ENCODE data around the gene TRABD.
A peak's percentile ranks its signal among the peaks of the same experiment; 100 is the strongest.
"Not testable (repeated sequence)": the region's sequence is repeated elsewhere in the genome, so short reads cannot be mapped to it uniquely, and the experiment has no call there.

The TRABD gene

DNA sequence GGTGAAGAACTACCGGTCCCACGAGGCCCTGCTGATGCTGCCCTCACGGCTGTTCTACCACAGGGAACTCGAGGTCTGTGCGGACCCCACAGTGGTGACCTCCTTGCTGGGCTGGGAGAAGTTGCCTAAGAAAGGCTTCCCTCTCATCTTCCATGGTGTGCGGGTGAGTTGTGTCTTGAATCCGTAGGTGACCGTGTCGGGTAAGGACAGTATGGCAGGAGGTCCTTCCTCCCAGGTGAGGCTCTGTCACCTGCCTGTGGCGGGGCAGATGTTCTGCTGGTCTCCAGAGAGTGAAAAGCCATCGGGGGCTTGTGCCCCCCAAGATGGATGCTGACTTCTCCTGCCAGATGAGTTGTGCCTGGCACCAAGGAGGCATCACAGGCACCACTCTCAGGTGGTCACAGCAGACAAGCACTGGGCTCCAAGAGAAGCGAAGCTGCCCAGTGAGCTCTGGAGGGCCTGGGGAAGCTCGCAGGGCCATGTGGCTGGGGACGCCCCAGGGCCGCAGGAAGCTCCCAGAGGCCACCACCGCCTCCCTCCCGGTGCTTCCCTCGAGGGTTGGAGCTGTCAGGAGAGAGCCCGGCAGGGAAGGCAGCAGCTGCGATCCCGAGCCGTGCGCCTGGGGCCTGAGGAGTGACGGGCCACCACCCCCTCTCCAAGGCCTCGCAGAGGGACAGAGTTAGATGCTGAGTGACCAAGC, 32.5 kb upstream of the TRABD start:
- no peak for DNase-seq (ENCODE audit: low read depth)

DNA sequence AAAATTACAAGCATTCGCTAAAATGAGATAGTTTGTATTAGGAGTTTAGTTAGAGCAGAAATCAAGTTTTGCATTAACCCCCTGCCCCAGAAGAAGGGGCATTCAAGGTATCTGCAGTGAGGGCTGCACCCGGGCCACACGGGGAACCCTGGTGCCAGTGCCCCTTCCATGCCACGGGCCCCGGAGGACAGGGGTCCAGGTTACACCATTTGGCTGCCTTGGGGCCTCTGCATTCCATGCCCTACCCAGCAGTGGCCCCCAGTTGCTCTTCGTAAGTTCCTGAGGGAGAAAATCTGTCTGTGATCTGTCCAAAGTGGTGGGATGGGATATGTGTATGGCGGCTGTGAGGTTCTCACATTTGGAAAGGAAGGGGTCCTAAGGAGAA, 32.0 kb upstream of the TRABD start:
- no peak for DNase-seq (ENCODE audit: low read depth)

DNA sequence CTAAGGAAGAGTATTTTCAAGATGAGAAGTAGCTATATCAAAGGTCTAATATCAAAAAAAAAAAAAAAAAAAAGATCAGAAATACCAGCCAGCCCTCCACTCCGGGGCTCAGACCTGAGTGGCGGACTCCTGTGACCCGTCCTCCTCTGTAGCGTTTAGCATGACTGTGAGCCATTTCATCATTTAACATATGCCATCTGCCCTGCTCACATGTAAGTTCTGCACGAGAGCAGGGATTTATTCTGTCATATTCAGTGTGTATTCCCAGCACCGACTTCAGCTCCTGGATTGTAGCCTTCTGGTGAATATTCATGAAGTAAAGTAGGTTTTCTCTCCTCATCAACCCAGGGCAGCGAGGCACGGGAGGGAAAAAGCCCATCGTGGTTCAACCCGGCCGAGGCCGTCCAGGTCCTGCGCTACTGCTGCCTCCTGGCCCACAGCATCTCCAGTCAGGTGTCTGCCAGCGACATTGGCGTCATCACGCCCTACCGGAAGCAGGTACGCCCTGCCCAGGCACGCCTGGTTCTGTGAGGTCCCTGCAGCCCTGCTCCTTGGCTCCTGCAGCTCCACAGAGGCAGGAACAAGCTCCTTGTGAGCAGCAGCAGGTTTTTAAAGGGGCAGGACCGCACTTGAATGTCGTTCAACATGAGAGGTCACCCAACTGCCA, 27.9 kb upstream of the TRABD start:
- no peak for DNase-seq (ENCODE audit: low read depth)

DNA sequence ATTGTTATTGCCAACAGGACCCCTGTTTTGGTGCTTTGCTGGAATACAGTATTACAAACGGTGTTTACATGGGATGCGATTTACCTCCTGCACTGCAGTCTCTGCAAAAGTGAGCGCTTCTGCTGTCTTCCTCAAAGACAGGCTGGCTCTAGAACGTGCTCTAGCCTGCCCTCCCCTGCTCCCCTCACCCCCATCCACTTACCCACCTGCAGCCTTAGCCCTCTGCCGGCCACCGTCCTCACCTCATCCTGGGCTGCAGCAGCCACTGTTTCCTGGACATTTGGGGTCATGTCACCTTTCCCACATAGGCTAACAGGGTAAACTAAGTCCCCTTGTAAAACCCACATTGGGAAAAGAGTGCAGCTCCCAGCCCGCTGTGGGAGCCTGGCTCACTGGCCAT, 24.8 kb upstream of the TRABD start:
- DNase-seq (ENCODE audit: low read depth) = no peak

DNA sequence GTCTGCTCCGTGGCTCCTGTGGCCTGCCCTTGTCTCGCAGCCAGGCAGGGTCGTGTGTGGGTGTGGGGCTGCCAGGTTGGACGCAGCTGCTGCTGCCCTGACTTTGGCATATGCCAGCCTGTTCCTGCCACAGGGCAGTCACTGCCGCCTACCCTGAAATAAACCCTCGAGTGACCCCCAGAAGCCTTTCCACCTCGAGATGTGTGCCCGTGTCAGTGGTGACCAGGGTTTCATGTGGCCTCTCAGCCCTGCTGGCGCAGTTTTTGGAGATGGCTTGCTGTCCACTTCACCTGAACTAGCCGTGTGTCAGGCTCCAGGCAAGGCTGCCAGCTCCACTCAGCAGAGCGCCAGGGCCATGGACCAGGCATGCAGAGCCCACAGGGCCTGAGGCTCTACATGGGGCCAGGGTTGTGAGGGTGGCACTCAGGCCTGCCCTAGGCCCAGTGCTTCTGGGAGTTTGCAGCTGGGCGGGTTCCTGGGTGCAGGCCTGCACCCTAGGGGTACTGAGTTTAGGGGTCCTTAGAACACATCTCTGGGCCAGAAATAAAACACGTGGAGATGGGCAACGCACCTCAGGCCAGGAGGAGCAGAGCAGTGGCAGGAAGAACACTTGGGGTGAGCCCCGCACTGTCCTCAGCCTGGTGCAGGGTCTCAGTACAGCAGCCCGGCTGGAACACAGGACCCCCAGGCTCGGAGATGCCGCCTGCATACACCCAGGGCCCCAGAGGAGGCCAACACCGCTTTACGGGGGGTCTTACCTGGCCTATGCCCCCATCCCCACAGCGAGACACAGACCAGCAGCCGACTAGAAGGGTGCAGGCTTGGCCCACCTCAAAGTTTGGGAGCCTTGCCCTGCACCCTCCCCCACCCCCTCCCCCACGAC, 24.0 kb upstream of the TRABD start:
- no peak for DNase-seq (ENCODE audit: low read depth)

DNA sequence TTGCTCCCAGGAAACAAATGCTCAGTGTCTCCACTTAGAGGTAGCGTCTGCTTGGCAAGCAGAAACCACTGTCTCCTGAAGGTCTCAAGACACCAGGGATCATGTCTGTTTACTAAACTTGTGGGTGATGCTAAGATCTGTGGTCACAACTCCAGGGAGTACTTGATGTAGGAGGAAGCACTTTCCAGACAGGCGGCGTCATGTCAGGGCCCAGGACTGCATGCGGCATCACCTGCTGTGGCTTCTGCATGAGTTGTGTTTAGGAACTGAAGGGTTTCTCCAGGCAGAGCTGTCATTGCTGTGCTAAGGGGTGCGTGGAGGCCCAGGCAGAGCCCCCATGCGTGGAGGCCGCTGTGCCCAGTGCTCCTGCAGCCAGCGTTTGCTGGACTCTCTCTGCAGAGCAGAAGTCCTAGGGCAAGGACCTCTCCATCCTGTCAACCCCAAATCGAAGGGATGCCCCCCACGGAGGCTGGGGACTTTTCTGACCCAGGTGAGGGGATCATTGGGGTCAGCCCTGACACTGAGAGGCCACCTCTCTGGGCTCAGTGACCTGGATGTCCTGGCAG, 23.2 kb upstream of the TRABD start:
- DNase-seq (ENCODE audit: low read depth) = peak; percentile 28

DNA sequence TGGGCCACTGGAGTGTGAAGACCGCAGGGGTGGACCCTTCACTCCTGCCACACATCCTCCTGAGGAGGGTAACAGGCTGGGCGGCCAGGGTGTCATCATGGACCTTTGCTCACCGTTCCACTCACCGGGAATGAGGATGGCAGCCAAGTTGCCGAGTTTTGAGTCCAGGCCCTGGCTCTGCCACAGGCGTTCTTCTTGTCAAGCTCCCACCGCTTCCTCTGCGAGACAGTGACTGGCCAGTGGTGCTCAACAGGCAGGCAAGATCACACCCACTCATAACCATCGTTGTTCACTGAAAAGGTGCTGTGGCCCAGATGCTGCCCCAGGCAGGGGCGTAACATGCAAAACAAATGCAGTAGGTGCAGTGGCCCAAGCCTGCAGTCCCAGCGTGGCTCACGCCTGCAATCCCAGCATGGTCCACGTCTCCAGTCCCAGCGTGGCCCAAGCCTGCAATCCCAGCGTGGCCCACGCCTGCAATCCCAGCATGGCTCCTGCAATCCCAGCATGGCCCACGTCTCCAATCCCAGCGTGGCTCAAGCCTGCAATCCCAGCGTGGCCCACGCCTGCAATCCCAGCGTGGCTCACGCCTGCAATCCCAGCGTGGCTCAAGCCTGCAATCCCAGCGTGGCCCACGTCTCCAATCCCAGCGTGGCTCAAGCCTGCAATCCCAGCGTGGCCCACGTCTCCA, 20.1 kb upstream of the TRABD start:
- DNase-seq (ENCODE audit: low read depth) = no peak

DNA sequence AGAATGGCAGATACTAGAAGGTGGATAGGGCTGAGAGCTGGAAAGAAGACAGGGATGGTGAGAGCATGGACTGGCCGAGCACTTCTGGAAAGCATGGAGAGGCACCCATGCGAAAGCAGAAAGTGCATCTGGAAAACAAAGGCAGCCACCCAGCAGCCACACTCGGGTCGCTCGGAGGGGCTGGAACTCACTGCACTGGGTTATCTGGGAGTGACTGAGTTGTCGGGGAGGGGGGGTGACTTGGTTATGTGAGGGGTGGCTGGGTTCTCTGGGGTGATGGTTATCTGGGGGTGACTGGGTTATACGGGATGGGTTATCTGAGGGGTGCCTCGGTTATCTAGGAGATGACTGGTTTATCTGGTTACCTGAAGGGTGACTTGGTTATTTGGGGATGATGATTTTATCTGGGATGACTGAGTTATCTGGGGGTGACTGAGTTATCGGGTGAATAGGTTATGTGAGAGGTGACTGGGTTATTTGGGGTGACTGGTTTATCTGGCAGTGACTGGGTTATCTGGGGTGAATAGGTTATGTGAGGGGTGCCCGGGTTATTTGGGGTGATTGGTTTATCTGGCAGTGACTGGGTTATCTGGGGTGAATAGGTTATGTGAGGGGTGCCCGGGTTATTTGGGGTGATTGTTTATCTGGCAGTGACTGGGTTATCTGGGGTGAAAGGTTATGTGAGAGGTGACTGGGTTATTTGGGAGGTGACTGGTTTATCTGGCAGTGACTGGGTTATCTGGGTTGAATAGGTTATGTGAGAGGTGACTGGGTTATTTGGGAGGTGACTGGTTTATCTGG, 17.8 kb upstream of the TRABD start:
- DNase-seq (ENCODE audit: low read depth) = no peak

DNA sequence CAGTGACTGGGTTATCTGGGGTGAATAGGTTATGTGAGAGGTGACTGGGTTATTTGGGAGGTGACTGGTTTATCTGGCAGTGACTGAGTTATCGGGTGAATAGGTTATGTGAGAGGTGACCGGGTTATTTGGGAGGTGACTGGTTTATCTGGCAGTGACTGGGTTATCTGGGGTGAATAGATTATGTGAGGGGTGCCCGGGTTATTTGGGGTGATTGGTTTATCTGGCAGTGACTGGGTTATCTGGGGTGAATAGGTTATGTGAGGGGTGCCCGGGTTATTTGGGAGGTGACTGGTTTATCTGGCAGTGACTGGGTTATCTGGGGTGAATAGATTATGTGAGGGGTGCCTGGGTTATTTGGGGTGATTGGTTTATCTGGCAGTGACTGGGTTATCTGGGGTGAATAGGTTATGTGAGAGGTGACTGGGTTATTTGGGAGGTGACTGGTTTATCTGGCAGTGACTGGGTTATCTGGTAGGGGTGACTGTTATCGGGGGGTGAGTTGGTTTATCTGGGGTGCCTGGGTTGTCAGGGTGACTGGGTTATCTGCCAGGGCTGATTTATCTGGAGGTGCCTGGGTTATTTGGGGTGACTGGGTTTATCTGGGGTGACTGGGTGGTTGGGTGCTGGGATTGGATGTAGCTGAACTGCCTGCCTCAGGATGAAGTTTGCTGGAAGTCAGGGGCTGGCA, 17.1 kb upstream of the TRABD start:
- not testable (repeated sequence) for DNase-seq (ENCODE audit: low read depth)

DNA sequence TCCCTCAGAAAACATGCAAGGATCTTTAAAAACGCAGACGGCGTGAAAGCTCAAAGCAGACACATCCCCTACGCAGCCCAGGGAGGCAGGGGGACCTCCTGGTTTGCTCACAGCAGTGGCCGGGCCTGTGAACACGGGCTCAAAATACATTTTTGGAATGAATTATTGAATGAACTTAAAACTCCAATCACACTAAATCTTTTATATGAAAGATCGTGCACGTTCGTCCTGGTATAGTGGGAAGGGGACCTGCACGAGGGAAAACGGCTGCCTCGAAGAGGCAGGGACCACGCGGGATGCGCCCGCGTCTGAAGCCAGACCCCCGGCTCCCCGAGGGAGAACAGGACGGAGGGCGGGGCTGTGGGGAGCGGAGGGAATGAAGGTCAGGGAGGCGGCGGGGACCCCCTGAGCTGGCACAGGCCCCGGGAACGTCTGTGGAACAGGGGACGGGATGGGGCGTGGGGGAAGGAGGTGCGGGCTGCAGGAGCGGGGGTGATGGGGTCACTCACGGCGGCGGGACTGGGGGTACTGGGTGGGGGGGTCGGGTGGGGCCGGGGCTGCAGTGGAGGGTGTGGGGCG, 16.4 kb upstream of the TRABD start:
- no peak for DNase-seq (ENCODE audit: low read depth)

DNA sequence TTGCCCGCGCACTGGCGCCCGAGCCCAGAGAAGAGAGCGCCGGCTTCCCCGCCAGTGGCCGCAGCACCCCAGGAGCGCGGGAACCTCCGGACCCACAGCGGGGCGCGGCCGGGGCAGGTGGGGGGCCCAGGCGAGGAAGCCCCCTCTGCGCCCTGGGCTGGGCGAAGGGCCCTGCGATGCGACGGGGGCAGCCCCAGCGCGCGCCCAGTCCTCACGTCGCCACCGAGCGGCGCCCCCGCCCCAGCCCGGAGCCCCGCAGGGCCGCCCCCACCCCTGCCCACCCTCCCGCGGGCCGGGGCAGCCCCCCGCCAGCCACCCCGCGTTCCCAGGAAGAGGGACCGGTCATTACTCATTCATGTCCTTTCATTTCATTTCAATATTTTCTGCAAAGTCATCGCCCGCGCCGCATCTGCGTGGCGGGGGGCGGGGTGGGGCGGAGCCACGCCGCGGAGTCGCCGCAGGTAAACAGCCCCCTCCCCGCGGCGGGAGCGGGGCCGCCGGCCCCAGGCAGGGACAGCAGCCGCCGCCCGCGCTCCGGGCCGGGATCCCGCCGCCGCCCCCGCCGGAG, 15.9 kb upstream of the TRABD start:
- DNase-seq (ENCODE audit: low read depth) = peak; percentile 17

DNA sequence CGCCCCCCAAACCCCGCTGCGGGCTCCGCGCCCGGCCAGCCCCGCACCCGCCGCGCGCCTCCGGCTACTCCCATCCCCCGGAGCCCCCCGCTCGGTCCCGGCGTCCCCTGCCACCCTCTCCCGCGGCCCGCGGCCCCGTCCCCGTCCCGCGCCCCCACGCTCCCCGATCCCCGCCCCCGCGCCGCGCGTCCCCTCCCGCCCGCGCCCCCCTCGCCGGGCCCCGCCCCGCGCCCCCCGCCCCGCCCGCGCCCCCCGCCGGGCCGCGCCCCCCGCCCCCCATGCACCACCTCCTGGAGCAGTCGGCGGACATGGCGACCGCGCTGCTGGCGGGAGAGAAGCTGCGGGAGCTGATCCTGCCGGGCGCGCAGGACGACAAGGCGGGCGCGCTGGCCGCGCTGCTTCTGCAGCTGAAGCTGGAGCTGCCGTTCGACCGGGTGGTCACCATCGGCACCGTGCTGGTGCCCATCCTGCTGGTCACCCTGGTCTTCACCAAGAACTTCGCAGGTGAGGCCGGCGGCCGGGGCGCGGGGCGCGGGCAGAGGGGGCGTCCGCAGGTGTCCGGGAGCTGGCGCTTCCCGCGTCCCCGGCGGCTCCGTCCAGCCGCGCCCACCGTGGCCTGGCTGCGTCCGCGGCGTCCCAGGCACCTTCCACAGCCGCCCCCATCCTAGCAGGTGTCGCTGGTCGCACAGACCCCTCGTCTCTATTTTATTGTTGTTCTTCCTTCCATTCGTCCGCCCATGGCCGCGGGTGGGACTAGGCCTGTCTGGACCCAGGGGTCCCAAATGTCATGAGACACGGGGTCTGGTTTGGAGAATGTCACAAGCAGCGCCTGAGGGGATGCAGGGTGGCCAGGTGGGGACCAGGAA, 15.0 kb upstream of the TRABD start, which contains the start of gene PANX2:
PANX2 (plus strand) TSS at position 279 of the 866 bp plus-strand sequence; CDS start at position 279, 0 bp downstream.
- DNase-seq (ENCODE audit: low read depth) = no peak

DNA sequence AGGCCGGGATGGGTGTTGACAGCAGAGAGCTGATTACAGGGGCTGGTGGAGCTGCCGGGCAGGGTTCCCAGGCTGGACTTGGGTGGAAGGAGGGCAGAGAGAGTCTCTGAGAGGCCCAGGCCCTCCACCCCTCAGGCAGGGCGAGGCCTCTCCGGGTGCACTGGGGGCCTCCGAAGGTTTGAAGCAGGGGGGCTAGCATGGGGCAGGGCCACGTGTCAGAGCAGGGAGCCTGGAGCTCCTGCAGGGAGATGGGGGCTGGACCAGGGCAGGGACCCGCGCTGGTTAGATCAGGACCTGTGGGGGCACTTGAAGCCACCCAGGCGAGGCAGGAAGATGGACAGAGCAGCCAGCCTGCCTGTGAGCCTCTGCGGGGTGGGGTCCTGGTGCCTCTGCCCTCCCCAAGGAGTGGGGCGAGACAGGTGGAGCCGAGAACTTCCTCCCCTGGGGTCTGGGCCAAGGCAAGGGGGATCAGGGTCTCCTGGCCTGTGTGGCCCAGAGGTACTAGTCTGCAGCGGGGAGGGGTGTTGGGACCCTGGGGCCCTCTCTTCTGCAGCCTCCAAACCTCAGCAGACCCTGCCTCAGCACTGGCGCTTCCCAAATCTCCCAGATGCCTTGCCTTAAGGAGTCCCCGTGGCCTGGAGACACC, 14.3 kb upstream of the TRABD start:
- no peak for DNase-seq (ENCODE audit: low read depth)

DNA sequence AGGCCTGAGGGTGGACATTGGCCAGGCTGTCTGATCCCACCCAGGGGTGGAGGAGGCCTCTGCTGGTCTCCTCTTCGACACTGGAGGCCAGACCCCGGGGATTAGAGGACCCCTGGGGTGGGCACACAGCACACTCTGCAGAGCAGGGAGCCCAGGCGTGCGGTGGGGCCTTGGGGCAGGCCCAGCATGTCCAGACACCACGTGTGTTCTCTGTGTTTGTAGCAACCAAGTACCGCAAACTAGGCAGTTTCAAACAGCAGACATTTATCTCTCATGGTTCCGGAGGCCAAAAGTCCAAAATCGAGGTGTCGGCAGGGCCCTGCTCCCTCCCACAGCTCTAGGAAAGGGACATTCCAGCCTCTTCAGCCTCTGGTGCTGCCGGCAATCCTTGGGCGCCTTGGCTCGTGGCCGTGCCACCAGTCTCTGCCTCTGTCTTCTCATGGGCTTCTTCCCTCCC, 13.7 kb upstream of the TRABD start:
- no peak for DNase-seq (ENCODE audit: low read depth)

DNA sequence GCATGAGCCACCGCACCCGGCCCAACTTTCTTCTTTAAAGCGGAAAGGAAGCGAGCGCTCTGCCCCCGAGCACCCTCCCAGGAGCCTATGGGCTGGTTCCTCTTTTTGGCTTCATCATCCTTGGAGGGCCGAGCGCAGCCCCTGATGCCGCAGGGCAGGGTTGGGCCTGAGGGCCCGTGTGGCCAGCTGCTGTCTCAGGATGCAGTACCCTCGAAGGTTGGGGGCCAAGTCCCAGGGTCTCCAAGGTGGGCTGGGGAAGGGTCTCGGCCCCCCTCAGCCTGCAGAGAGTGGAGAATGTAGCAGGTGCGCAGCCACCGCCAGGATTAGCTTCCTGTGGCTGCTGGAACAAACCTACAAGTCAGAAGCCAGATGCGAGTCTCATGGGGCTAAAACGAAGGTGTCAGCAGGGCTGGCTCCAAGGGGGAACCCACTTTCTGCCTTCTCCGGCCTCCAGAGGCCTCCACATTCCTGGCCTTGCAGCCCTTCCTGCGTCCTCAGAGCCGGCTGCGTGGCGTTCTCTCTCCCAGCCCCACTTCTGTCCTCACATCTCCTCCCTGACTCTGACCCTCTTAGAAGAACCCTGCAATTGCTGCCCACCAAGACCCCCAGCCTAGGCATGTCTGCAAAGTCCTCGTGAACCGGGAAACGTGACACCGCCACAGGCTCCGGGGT, 12.3 kb upstream of the TRABD start:
- no peak for DNase-seq (ENCODE audit: low read depth)

DNA sequence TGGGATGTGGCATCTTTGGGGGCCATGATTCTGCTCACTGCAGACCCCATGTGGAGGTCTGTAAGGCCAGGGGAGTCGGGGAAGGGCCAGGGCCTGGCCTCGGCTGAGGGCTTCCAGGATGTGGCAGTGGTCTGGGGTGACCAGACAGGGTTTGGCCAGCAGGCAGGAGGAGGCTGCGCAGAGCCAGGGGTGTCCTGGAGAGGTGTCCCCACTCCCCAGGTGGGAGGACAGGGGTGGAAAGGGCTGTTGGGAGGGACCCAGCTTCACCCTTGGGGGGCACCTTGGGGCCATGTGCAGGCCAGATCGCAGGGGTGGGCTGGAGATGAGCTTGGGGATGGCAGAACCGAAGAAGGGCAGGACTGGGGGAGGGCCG, 11.7 kb upstream of the TRABD start:
- no peak for DNase-seq (ENCODE audit: low read depth)

DNA sequence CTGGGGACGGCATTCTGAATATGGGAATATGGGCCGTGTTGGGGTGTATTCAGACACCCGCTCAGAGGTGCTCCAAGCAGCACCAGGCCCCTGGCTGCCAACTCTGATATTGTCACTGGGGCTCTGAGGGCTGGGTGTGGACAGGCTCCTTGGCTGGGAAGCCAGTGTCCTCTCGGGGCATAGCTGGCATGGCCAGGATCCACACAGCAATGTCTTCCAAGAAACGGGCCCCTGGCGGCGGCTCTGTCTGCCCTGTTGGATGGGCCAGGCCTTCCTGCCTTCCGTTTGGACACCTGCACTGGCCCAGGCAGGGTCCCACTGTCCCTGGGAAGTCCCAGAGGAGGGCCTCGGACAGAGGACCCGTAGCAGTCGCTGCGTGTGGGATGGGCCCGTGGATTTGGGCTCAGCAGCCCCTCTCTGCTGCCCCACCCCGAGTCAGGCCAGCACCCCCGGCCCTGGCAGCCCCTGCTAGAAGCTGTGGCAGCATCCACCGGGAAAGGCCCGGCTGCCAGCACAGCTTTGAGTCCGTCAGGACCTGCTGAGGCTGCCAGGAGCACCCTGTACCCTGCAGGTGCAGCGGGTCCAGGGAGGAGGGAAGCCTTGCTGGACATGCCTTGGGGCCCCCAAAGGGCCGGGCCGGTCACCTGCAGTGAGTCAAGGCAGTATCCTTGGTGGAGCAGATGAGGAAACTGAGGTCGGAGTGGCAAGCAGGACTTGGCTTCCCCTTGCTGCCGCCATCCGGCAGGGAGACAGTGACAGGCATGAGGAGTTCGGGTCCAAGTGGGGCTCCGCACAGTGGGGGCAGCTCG, 11.1 kb upstream of the TRABD start:
- DNase-seq (ENCODE audit: low read depth) = no peak
